ENCODE measurements around the gene PPFIBP2.

GRCh38 chr11:7622721-7623120 is 108.9 kb downstream of the PPFIBP2 start:
- no peak for TF ChIP-seq POLR2AphosphoS5 (IDR thresholded peaks at IDR 0.05; ENCODE audit: low read depth, low read length)
- TF ChIP-seq SIN3A (IDR thresholded peaks at IDR 0.05; ENCODE audit: borderline replicate concordance, insufficient read depth, low read depth, low read length), result no peak
- TF ChIP-seq CTCF (IDR thresholded peaks at IDR 0.05), result no peak
- no peak for TF ChIP-seq REST (IDR thresholded peaks at IDR 0.05; ENCODE audit: insufficient read depth in 1 of 2, low read depth in 2 of 2, low read length in 1 of 2)
- no peak for TF ChIP-seq TCF7L2 (IDR thresholded peaks at IDR 0.05; ENCODE audit: low read depth, low read length)
